Erythroblast (primary cell): Measurements from ENCODE around the gene MGAT5.

ENCODE experiments used
- GATA1 ChIP-seq: IDR thresholded peaks from 2 replicates; pipeline ENCODE4 v1.6.1; 2011; ENCODE audit warnings: low read depth, mild to moderate bottlenecking, control low read depth, low read length, moderate library complexity
- POLR2A ChIP-seq: IDR thresholded peaks from 2 replicates; pipeline ENCODE4 v1.6.1; 2011; ENCODE audit warnings: mild to moderate bottlenecking, low read length

GRCh38 chr2:134406736-134407135 is 152.9 kb downstream of the MGAT5 start:
- no peak for TF ChIP-seq POLR2A
- no peak for TF ChIP-seq GATA1
